ENCODE results near the gene SESN3.
"Not testable (repeated sequence)": the region's sequence is repeated elsewhere in the genome, so short reads cannot be mapped to it uniquely, and the experiment has no call there.

Gene SESN3

GRCh38 chr11:95227060-95227459 lies 3.9 kb downstream of the SESN3 start:
- in situ Hi-C loops (cut with HindIII; ENCODE audit: low sequenced_read_pairs), result not testable (repeated sequence)

DNA sequence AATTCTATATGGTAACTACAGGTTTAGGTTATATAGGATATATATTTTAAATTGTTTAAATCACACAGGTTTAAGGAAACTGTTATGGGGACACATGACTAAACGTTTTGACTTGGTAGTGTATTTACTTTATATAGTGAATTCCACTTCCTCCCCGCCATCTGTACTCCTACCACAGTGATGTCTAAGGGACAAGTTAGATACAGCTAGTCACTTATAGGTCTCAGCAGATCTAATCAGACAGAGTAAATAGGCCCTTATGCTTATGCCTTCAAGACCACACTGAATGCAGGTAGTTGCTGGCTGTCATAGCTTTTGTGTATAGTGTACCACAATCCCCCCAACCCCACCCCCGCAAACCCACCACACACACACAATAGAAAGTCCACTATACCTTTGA lies 8.2 kb downstream of the SESN3 start:
- in situ Hi-C loops (cut with HindIII; ENCODE audit: low sequenced_read_pairs), result no loop called here

DNA sequence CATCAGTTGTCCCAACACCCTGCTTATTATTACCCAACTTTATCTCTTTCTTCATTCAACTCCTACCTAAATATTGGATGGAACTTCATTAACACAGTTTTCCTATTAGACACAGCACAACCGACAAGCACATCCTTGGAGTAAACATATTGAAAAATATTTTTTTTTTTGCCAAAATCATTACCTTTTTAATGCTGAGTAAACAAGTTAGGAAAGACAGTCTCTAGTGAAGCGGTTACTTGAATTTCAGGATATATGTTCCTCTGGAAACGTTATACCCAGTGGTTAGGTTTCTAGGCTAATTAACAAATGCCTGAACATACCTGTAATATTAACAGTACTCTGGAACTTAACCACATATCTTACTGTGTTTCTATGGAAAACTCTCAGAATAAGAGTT lies 11.4 kb downstream of the SESN3 start:
- in situ Hi-C loops (cut with HindIII; ENCODE audit: low sequenced_read_pairs), result no loop called here

DNA sequence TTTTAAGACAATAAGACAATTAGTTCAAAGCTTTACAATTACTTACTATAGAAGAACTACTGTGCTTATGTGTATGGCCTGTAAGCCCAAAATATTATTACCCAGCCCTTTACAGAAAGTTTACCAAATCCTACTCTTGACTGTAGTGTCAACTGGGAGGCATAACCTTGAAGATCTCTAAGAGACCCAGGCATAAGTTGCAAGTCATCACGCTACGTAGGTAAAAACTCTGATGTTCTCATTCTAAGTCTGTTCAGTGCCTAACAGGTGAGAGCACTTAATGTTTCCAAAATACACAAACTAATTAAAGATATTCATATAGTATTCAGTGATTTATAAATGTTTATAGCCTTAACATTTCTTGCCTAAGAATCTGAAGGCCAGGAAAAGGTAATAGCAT lies 12.9 kb downstream of the SESN3 start:
- in situ Hi-C loops (cut with HindIII; ENCODE audit: low sequenced_read_pairs), result no loop called here

DNA sequence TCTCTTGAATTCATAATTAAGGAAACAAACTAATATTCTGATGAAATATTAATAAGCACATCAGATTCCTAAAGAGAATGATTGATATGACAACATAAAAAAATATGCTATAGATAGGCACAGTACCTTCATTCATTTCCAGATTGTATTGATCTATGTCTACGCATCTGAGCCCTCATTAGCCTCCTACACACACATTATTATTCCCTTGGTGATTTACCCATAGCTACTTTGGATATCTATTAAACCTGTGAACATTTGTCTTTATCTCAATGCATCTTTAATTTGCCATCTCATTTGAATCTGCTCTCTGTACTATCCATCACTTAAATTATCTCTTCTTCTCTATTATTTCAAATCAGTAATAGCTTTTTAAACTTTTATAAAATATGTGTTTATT lies 18.4 kb downstream of the SESN3 start:
- in situ Hi-C loops (cut with HindIII; ENCODE audit: low sequenced_read_pairs), result no loop called here

DNA sequence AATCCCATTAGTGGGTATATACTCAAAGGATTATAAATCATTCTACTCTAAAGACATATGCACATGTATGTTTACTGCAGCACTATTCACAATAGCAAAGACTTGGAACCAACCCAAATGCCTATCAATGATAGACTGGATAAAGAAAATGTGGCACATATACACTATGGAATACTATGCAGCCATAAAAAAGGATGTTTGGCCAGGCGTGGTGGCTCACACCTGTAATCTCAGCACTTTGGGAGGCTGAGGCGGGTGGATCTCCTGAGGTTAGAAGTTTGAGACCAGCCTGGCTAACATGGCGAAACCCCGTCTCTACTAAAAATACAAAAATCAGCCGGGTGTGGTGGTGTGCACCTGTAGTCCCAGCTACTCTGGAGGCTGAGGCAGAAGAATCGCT lies 21.5 kb downstream of the SESN3 start:
- in situ Hi-C loops (cut with HindIII; ENCODE audit: low sequenced_read_pairs), result not testable (repeated sequence)

- in situ Hi-C loops (cut with HindIII; ENCODE audit: low sequenced_read_pairs), result no loop called here
Measured at GRCh38 chr11:95200781-95201457, 30.1 kb downstream of the SESN3 start.

DNA sequence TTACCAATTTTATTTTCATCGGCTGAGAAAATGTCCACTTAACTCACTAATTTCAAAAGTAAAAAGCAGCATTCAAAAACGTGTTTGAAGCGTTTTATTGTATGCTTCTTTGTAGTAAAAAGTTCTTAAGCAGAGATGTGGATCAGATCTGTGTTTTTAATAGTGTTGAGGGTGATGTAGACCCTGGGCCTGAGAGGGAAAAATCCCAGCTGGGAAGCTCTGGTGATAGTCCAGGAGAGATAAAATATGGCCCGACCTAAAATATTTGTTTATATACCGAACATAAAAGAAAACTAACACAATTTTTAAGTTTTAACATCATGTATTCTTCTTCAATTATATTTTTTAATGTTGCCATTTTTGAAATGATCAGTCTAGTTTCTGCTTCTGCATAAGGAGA lies 35.2 kb downstream of the SESN3 start:
- in situ Hi-C loops (cut with HindIII; ENCODE audit: low sequenced_read_pairs), result no loop called here

DNA sequence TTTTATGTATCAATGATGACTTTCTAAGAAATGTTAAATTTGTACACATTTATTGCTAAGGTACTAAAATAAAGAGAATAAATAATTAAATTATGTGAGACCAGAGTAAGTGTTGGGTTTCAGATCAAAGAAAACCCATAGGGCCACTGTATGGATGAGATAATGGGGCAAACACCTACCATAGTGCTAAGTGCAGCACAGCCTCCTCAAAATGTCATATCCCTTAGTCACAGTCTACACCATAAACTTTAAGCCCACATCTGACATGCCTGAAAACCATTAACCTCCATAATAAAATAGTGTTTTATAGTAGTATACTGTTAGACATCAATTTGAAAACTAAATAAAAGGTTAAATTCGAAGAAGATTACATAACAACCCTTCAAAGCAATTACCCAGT lies 37.5 kb downstream of the SESN3 start:
- in situ Hi-C loops (cut with HindIII; ENCODE audit: low sequenced_read_pairs), result no loop called here

DNA sequence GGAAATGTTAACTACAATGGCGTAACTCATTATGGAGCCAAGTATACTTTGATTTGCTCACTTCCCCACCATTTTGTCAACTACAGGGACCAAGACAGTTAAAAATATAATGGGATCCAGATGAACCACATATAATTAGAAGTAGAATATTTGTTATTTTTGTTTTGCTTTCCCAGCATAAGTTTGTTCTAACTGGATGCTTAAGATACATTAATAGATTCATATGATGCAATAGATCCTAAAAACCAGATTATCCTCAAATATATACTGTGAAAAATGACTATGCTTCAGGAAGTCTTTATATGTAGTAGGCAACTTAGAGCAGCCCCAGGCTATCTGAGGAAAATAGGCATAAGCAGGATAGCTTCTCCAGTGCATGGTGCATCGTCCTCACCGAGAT lies 38.3 kb downstream of the SESN3 start:
- in situ Hi-C loops (cut with HindIII; ENCODE audit: low sequenced_read_pairs), result no loop called here

GRCh38 chr11:95187723-95188122 lies 43.3 kb downstream of the SESN3 start:
- in situ Hi-C loops (cut with HindIII; ENCODE audit: low sequenced_read_pairs), result no loop called here

- in situ Hi-C loops (cut with HindIII; ENCODE audit: low sequenced_read_pairs), result no loop called here
Measured at GRCh38 chr11:95182397-95182796, 48.6 kb downstream of the SESN3 start.

GRCh38 chr11:95175818-95176380 lies 55.1 kb downstream of the SESN3 start:
- in situ Hi-C loops (cut with HindIII; ENCODE audit: low sequenced_read_pairs), result no loop called here

DNA sequence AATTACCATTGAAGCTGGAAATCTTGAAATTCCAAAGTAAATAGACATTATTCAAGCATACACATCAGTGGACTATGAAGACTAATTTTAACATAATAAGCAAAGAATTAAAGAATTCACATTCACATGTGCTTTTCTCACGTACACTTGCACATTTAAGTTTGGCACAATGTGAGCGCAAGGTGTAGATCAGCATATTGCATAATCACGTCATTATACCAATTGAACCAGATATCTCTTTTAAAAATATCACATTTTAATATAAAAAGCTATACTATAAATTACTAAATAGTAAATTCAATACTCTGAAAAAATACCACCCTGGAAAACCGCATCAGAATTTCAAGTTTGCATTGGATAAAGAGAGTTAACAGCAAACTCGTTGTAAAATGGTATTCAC lies 60.7 kb downstream of the SESN3 start:
- in situ Hi-C loops (cut with HindIII; ENCODE audit: low sequenced_read_pairs), result loop anchor here (25.0 kb wide), 2 partner anchors 592 to 1267 kb away; no protein-coding TSS in a partner anchor

DNA sequence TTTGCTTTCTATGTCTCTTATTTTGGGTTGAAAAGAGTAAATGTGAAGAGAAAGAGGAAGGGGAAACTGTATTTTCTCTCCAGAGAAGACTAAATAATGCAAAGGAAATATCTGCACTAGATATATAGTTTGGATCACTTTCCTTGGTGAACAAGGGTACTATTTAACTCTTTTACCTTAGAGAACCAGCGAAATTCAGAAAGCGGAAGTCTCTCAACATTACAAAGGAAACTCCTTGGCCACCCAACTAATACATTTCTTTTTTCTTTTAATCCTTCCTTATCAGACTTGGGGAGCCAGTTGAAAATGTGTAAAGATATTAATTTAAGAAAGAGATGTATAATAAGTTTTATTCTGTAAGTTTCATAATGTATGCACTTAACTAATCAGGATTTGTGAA lies 64.2 kb downstream of the SESN3 start:
- in situ Hi-C loops (cut with HindIII; ENCODE audit: low sequenced_read_pairs), result loop anchor here (10.0 to 25.0 kb wide), 3 partner anchors 498 to 1271 kb away; no protein-coding TSS in a partner anchor

- in situ Hi-C loops (cut with HindIII; ENCODE audit: low sequenced_read_pairs), result loop anchor here (10.0 to 25.0 kb wide), 3 partner anchors 499 to 1272 kb away; no protein-coding TSS in a partner anchor
Measured at GRCh38 chr11:95165638-95166037, 65.4 kb downstream of the SESN3 start.

- in situ Hi-C loops (cut with HindIII; ENCODE audit: low sequenced_read_pairs), result loop anchor here (10.0 to 25.0 kb wide), 3 partner anchors 502 to 1274 kb away; no protein-coding TSS in a partner anchor
Measured at GRCh38 chr11:95163106-95163505, 67.9 kb downstream of the SESN3 start.

- in situ Hi-C loops (cut with HindIII; ENCODE audit: low sequenced_read_pairs), result loop anchor here (10.0 to 25.0 kb wide), 3 partner anchors 504 to 1276 kb away; no protein-coding TSS in a partner anchor
Measured at GRCh38 chr11:95161248-95161647, 69.8 kb downstream of the SESN3 start.

DNA sequence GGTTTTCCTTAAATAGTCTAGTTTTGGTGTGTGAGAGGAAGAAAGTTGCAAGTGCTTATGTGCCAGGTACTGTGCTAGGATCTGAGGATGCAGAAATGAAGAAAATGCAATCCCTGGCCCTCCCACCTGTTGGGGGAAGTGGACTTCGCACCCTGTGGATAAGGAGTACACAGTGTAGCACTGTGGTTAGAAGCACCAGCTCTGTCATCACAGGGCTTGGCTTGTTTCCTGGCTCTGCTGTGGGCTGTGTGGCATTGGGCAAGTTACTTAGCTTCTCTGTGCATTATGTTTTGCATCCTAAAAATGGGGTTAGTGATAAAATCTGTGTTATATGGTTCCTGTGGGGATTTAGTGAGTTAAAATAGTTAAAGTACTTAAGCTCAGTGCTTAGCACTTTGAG lies 73.2 kb downstream of the SESN3 start:
- in situ Hi-C loops (cut with HindIII; ENCODE audit: low sequenced_read_pairs), result loop anchor here (25.0 kb wide), 2 partner anchors 604 to 1279 kb away; no protein-coding TSS in a partner anchor

DNA sequence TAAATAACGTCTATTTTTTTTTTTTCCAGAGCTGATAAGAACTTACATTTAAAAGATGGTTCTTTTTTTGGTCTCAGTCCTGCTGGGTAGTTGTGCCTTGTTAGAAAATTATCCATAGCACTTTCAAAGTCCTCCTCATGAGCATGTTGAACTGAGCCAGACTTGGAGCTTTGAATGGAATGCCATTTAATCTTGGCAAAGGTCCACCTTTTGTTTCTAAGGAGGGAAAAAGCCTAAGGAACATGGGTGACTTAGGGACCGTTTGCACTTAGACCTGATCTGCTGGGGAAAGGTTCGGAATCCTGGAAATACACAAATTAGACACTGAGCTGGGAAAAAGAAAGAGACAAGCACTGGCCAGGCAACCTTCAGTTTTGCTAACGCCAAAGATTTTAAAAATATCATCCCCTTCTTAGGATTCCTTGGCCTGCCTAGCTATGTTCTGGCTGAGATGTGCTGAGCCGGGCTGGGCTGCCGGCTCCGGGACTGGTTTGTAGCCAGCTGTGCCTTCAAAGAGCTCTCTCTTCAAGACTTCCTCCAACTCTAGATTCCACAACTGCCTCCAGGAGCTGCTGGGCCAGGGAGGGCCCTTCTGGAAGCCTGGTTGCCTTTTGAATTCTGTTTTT lies 74.0 kb downstream of the SESN3 start:
- in situ Hi-C loops (cut with HindIII; ENCODE audit: low sequenced_read_pairs), result loop anchor here (25.0 kb wide), 2 partner anchors 605 to 1280 kb away; no protein-coding TSS in a partner anchor

- in situ Hi-C loops (cut with HindIII; ENCODE audit: low sequenced_read_pairs), result loop anchor here (25.0 kb wide), 2 partner anchors 606 to 1281 kb away; no protein-coding TSS in a partner anchor
Measured at GRCh38 chr11:95156133-95156721, 74.8 kb downstream of the SESN3 start.
